IPS-18a (cell line): ENCODE results near the gene PWWP2B.
A peak's percentile ranks its signal among the peaks of the same experiment; 100 is the strongest.

Experiments
- H3K27ac ChIP-seq: one replicate; pipeline ENCODE4 v1.5.1; 2013; ENCODE audit warnings: low read length
- H3K27me3 ChIP-seq: one replicate; pipeline ENCODE4 v1.6.1; 2013; ENCODE audit warnings: mild to moderate bottlenecking, low read length; ENCODE audit not compliant: control insufficient read depth, insufficient read depth
- H3K36me3 ChIP-seq: one replicate; pipeline ENCODE4 v1.6.1; 2013; ENCODE audit warnings: low read depth, low read length; ENCODE audit not compliant: control insufficient read depth
- H3K4me1 ChIP-seq: one replicate; pipeline ENCODE4 v1.6.1; 2013; ENCODE audit warnings: low read depth, low read length; ENCODE audit not compliant: control insufficient read depth
- H3K4me3 ChIP-seq: one replicate; pipeline ENCODE4 v1.5.1; 2013; ENCODE audit warnings: low read length
- H3K9ac ChIP-seq: one replicate; pipeline ENCODE4 v1.6.1; 2013; ENCODE audit warnings: mild to moderate bottlenecking, low read length, moderate library complexity
- H3K9me3 ChIP-seq: one replicate; pipeline ENCODE4 v1.6.1; 2013; ENCODE audit warnings: low read depth, low read length; ENCODE audit not compliant: control insufficient read depth

Gene PWWP2B

GRCh38 chr10:132407846-132408278 lies 10.9 kb downstream of the PWWP2B start:
- peaks cover 26% of the 10 kb centered on the region for H3K4me1 ChIP-seq
- no peaks in the 10 kb centered on the region for H3K9me3 ChIP-seq
- H3K27ac ChIP-seq, result peak overlapping the region; percentile 91
- H3K36me3 ChIP-seq, result no peaks in the 10 kb centered on the region
- H3K9ac ChIP-seq, result peak overlapping the region; percentile 72
- peak overlapping the region; percentile 46 for H3K4me3 ChIP-seq
- no peaks in the 10 kb centered on the region for H3K27me3 ChIP-seq

- Histone ChIP-seq H3K4me1 (peaks cover 26% of the 10 kb centered on the region), H3K36me3 (no peaks in the 10 kb centered on the region), H3K27ac (peak overlapping the region; percentile 91), H3K27me3 (no peaks in the 10 kb centered on the region), H3K4me3 (peak overlapping the region; percentile 46), H3K9ac (peak overlapping the region; percentile 72), H3K9me3 (no peaks in the 10 kb centered on the region)
Observed at GRCh38 chr10:132408367-132408781, 11.4 kb downstream of the PWWP2B start.

GRCh38 chr10:132408823-132409666 lies 12.0 kb downstream of the PWWP2B start:
- H3K27me3 ChIP-seq, result no peaks in the 10 kb centered on the region
- H3K4me3 ChIP-seq, result peak overlapping the region; percentile 46
- peak overlapping the region; percentile 91 for H3K27ac ChIP-seq
- H3K36me3 ChIP-seq, result no peaks in the 10 kb centered on the region
- no peaks in the 10 kb centered on the region for H3K9me3 ChIP-seq
- H3K9ac ChIP-seq, result no peak overlapping the region
- H3K4me1 ChIP-seq, result peaks cover 26% of the 10 kb centered on the region

GRCh38 chr10:132409667-132410028 lies 12.6 kb downstream of the PWWP2B start:
- no peak overlapping the region for H3K27ac ChIP-seq
- no peaks in the 10 kb centered on the region for H3K27me3 ChIP-seq
- no peak overlapping the region for H3K9ac ChIP-seq
- H3K4me1 ChIP-seq, result peaks cover 26% of the 10 kb centered on the region
- H3K36me3 ChIP-seq, result no peaks in the 10 kb centered on the region
- no peak overlapping the region for H3K4me3 ChIP-seq
- no peaks in the 10 kb centered on the region for H3K9me3 ChIP-seq

GRCh38 chr10:132410056-132410778 lies 13.2 kb downstream of the PWWP2B start:
- no peak overlapping the region for H3K27ac ChIP-seq
- H3K27me3 ChIP-seq, result no peaks in the 10 kb centered on the region
- peaks cover 26% of the 10 kb centered on the region for H3K4me1 ChIP-seq
- no peaks in the 10 kb centered on the region for H3K36me3 ChIP-seq
- H3K4me3 ChIP-seq, result no peak overlapping the region
- H3K9ac ChIP-seq, result no peak overlapping the region
- H3K9me3 ChIP-seq, result no peaks in the 10 kb centered on the region

GRCh38 chr10:132410779-132411532 lies 14.0 kb downstream of the PWWP2B start:
- H3K9ac ChIP-seq, result no peak overlapping the region
- no peaks in the 10 kb centered on the region for H3K27me3 ChIP-seq
- H3K9me3 ChIP-seq, result no peaks in the 10 kb centered on the region
- H3K4me3 ChIP-seq, result no peak overlapping the region
- H3K36me3 ChIP-seq, result no peaks in the 10 kb centered on the region
- peaks cover 26% of the 10 kb centered on the region for H3K4me1 ChIP-seq
- H3K27ac ChIP-seq, result no peak overlapping the region

- Histone ChIP-seq H3K9ac (no peak overlapping the region), H3K36me3 (no peaks in the 10 kb centered on the region), H3K9me3 (no peaks in the 10 kb centered on the region), H3K4me1 (peaks cover 26% of the 10 kb centered on the region), H3K27ac (no peak overlapping the region), H3K27me3 (no peaks in the 10 kb centered on the region), H3K4me3 (no peak overlapping the region)
Observed at GRCh38 chr10:132411561-132412253, 14.7 kb downstream of the PWWP2B start.

- H3K9ac ChIP-seq, result no peak overlapping the region
- H3K9me3 ChIP-seq, result no peaks in the 10 kb centered on the region
- peaks cover 22% of the 10 kb centered on the region for H3K4me1 ChIP-seq
- H3K27ac ChIP-seq, result no peak overlapping the region
- H3K27me3 ChIP-seq, result no peaks in the 10 kb centered on the region
- no peak overlapping the region for H3K4me3 ChIP-seq
- H3K36me3 ChIP-seq, result no peaks in the 10 kb centered on the region
Observed at GRCh38 chr10:132412316-132413192, 15.6 kb downstream of the PWWP2B start.

GRCh38 chr10:132413226-132414205 lies 16.5 kb downstream of the PWWP2B start:
- Histone ChIP-seq H3K27ac (no peak overlapping the region), H3K36me3 (no peaks in the 10 kb centered on the region), H3K4me1 (peaks cover 19% of the 10 kb centered on the region), H3K27me3 (no peaks in the 10 kb centered on the region), H3K9me3 (no peaks in the 10 kb centered on the region), H3K9ac (no peak overlapping the region), H3K4me3 (no peak overlapping the region)
